Skeletal muscle tissue (tissue), 4 donors: ENCODE data around the gene ITGB5. TPM values are rescaled to one million over a fixed set of nuclear protein-coding genes. Genes with fewer than 3 reads are reported as not detected.
"Not testable (repeated sequence)": the region's sequence is repeated elsewhere in the genome, so short reads cannot be mapped to it uniquely, and the experiment has no call there.

Experiments used
- H3K27ac ChIP-seq: one replicate; pipeline ENCODE4 v1.7.0; 2013; ENCODE audit warnings: mild to moderate bottlenecking, low read depth, low read length, inconsistent platforms
- H3K27me3 ChIP-seq, 3 donors: one replicate each; pipeline ENCODE4 v1.7.0; 2013; ENCODE audit warnings: low read length in 3 of 3; ENCODE audit not compliant: control insufficient read depth in 3 of 3, insufficient read depth in 3 of 3
- H3K36me3 ChIP-seq, 3 donors: one replicate each; pipeline ENCODE4 v1.7.0; 2013; ENCODE audit warnings: low read length in 3 of 3; ENCODE audit not compliant: control insufficient read depth in 3 of 3, insufficient read depth in 3 of 3
- H3K4me1 ChIP-seq, 3 donors: one replicate each; pipeline ENCODE4 v1.7.0; 2013; ENCODE audit warnings: low read length in 3 of 3, mild to moderate bottlenecking in 3 of 3; ENCODE audit not compliant: control insufficient read depth in 3 of 3, insufficient read depth in 3 of 3
- H3K4me3 ChIP-seq, 3 donors: one replicate each; pipeline ENCODE4 v1.7.0; 2013; ENCODE audit warnings: low read length in 3 of 3
- H3K9ac ChIP-seq, 3 donors: one replicate each; pipeline ENCODE4 v1.7.0; 2013; ENCODE audit warnings: low read length in 3 of 3, mild to moderate bottlenecking in 3 of 3, moderate library complexity in 2 of 3, low read depth in 1 of 3
- H3K9me3 ChIP-seq, 3 donors: one replicate each; pipeline ENCODE4 v1.7.0; 2013; ENCODE audit warnings: low read length in 3 of 3; ENCODE audit not compliant: control insufficient read depth in 3 of 3
- total RNA-seq: library from RNA; depleted of rRNA; stranded (reverse); fragments of >200 nt; gene quantifications from one replicate; pipeline ENCODE4 v1.2.3, GENCODE V29; 2014
- donor health status: Osteomylitis.

The ITGB5 gene
- total RNA-seq, 1 donor from 2014 or later = 24.0 TPM

DNA sequence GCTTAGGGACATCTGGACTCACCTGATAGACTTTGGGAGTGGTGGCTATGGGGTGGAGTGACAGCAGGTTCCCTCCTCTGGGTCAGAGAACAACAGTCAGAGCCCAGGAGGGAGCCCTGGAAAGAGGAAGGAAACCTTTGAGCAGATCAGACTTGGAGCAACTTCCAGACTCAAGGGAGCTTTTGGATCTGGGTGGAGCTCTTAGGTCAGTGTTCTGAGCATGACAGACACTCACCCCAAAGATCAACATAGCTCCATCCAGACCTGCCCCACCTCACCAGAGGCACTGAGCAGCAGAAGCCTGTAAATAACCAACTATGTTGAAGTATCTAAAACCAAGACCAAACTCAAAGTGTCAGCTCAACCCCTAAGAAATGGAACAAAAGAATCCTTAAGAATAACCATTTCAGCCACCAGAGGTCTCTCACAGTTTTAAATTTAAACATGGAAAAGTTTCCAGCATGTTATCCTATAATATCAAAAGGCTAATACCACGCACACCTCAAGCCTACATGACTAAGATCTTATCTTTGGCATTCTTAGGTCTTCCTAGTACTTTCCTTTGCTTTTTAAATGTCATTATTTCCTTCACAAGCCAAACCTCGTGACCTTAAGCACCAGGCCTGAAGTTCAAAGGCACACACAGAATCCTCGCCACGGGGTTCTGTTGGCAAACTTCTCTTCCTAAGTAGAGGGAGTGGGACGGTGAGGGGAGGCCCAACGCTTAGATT, 100.5 kb downstream of the ITGB5 start:
- H3K4me1 ChIP-seq = peaks cover 39 to 50% (median 42%) of the 10 kb centered on the region in 3 donors
- no peaks in the 10 kb centered on the region for H3K27me3 ChIP-seq
- H3K9ac ChIP-seq = no peak overlapping the region
- peak overlapping the region; percentile 28 for H3K27ac ChIP-seq
- no peaks in the 10 kb centered on the region for H3K36me3 ChIP-seq
- H3K9me3 ChIP-seq = no peaks in the 10 kb centered on the region
- no peak overlapping the region for H3K4me3 ChIP-seq

- no peak overlapping the region for H3K4me3 ChIP-seq
- no peaks in the 10 kb centered on the region for H3K27me3 ChIP-seq
- no peak overlapping the region for H3K27ac ChIP-seq
- no peaks in the 10 kb centered on the region for H3K9me3 ChIP-seq
- peaks cover 39 to 52% (median 42%) of the 10 kb centered on the region in 3 donors for H3K4me1 ChIP-seq
- H3K36me3 ChIP-seq = no peaks in the 10 kb centered on the region
- no peak overlapping the region for H3K9ac ChIP-seq
These were observed 101.2 kb downstream of the ITGB5 start for GRCh38 chr3:124785973-124786372.

GRCh38 chr3:124784686-124785382, 102.3 kb downstream of the ITGB5 start:
- no peaks in the 10 kb centered on the region for H3K27me3 ChIP-seq
- no peaks in the 10 kb centered on the region for H3K36me3 ChIP-seq
- H3K4me3 ChIP-seq = no peak overlapping the region
- H3K4me1 ChIP-seq = peaks cover 51 to 59% (median 53%) of the 10 kb centered on the region in 3 donors
- no peak overlapping the region for H3K9ac ChIP-seq
- no peak overlapping the region for H3K27ac ChIP-seq
- H3K9me3 ChIP-seq = no peaks in the 10 kb centered on the region

DNA sequence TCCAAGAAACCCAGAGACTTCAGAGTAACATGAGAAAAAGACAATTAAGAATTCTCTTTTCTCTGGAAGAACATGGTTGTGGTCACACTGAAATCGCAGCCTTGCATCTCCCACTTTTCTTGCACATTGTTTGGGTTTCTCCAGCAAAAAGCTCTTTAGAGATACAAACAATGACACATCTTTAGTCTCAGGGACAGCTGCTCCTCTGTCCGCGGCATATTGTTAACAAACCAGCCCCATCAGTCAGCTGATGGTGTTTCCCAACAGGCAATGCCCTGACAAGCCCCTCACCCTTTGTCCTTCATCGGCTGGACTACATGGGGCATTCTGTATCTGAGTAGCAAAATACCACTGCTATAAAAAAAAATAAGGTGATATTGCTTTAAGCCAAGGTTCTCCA, 103.5 kb downstream of the ITGB5 start:
- Histone ChIP-seq H3K36me3 (no peaks in the 10 kb centered on the region), H3K4me3 (no peak overlapping the region), H3K4me1 (peaks cover 62 to 71% (median 64%) of the 10 kb centered on the region in 3 donors), H3K9me3 (no peaks in the 10 kb centered on the region), H3K9ac (no peak overlapping the region), H3K27me3 (no peaks in the 10 kb centered on the region), H3K27ac (no peak overlapping the region)

DNA sequence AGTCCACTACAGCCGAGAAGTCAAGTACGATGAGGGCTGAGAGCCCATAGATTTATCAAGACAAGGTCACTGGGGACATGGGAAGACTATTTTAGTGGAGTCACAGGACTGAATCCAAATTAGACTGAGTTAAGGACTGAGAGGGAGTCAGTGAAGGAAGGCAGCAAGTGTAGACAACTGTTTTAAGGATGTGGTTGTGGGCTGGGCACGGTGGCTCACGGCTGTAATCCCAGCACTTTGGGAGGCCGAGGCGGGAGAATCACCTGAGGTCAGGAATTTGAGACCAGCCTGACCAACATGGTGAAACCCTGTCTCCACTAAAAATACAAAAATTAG, 104.8 kb downstream of the ITGB5 start:
- H3K4me3 ChIP-seq, H3K27me3 ChIP-seq, H3K9me3 ChIP-seq, H3K36me3 ChIP-seq, H3K9ac ChIP-seq: not testable (repeated sequence)
- peaks cover 60 to 66% (median 65%) of the 10 kb centered on the region in 3 donors for H3K4me1 ChIP-seq
- peak overlapping the region; percentile 97 for H3K27ac ChIP-seq

DNA sequence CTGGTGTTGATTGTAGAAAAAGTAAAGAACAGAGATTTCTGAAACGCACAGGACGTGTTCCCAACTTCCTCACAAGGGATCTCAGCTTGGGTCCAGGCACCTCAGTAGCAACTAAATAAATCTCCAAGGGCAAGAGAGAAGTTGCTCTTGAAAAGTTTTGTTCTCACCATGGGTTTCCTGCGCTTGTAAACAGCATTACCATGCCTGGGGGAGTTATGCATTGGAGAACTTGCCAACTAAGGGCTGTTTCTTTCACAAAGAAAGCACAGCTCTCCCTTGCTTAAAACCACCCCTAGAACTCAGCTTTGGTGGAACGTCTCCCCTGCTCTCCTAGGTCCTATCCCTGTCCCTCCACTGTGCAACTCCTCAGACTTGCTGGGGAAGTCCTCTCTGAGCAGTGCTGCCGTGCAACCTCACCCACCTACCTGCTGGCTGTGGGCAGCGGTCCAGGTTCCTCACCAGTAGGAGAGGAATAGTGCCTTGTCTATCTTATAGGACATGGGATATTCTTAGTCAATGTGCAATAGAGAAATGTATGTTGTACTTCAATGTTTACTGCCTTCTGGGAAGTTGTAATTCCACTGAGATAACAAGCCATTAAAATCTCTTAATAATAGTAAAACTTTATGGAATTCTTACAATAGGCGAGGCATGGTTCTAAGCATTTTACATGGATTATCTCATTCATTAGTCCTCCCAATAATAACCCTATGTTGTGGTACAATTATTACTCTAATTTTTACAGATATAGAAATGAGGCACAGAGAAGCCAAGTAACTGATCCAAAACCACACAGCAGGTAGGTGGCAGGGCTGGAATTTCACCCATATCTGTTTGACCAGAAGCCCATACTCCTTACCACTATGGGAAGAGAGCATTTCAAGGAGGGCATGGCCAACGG, 105.4 kb downstream of the ITGB5 start:
- Histone ChIP-seq H3K4me3 (peak overlapping the region; percentile 28 to 46 (median 38)), H3K27ac (peak overlapping the region; percentile 97), H3K9me3 (no peaks in the 10 kb centered on the region), H3K27me3 (no peaks in the 10 kb centered on the region), H3K4me1 (peaks cover 54 to 63% (median 60%) of the 10 kb centered on the region in 3 donors), H3K36me3 (peaks cover 0 to 5% (median 4%) of the 10 kb centered on the region in 3 donors), H3K9ac (peak overlapping the region; percentile 60 to 79 (median 79))

- Histone ChIP-seq H3K9me3 (no peaks in the 10 kb centered on the region), H3K4me3 (peak overlapping the region; percentile 38 to 58 (median 50)), H3K4me1 (peaks cover 50 to 58% (median 53%) of the 10 kb centered on the region in 3 donors)
These were observed 106.2 kb downstream of the ITGB5 start for GRCh38 chr3:124780761-124781475.

DNA sequence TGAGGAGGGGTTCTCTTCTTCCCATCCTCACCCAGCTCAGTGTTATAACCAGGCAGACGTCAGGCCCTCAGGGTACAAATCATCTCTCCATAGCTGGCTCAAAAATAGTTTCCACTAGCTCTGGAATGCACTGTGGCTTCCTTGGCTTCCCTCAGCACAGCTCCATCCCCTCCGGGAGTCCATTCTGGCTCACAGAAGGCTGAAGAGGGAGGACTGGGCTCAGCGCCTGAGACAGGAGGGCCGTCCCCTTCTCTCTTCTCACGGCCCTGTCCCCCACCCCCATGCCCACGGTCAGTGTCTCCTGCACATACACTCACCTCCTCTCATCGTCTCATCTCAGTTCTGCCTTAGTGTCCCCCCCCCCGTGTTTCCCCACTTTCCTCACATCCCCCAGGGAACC, 106.8 kb downstream of the ITGB5 start:
- Histone ChIP-seq H3K4me1 (peaks cover 50 to 59% (median 52%) of the 10 kb centered on the region in 3 donors), H3K9ac (peak overlapping the region; percentile 60 to 79 (median 79)), H3K9me3 (no peaks in the 10 kb centered on the region), H3K27ac (peak overlapping the region; percentile 97), H3K36me3 (peaks cover 0 to 10% (median 4%) of the 10 kb centered on the region in 3 donors), H3K27me3 (no peaks in the 10 kb centered on the region), H3K4me3 (peak overlapping the region; percentile 38 to 58 (median 50))

More at GRCh38 chr3:124780761-124781475, 106.2 kb downstream of the ITGB5 start:
- Histone ChIP-seq H3K27me3 (no peaks in the 10 kb centered on the region), H3K9ac (peak overlapping the region; percentile 60 to 79 (median 79)), H3K36me3 (peaks cover 0 to 8% (median 4%) of the 10 kb centered on the region in 3 donors), H3K27ac (peak overlapping the region; percentile 97)

- no peaks in the 10 kb centered on the region for H3K27me3 ChIP-seq
- no peaks in the 10 kb centered on the region for H3K9me3 ChIP-seq
- H3K36me3 ChIP-seq = peaks cover 0 to 10% (median 4%) of the 10 kb centered on the region in 3 donors
- peaks cover 53 to 62% (median 56%) of the 10 kb centered on the region in 3 donors for H3K4me1 ChIP-seq
- peak overlapping the region in 2 of 3 donors; percentile 50 to 58 for H3K4me3 ChIP-seq
- H3K9ac ChIP-seq = peak overlapping the region; percentile 60 to 79 (median 79)
- H3K27ac ChIP-seq = peak overlapping the region; percentile 97
These were observed 107.4 kb downstream of the ITGB5 start for GRCh38 chr3:124779751-124780191.
